ENCODE measurements around the gene CENPT. TPM values are rescaled to one million over a fixed set of nuclear protein-coding genes. Genes with fewer than 3 reads are reported as not detected.
A peak's percentile ranks its signal among the peaks of the same experiment; 100 is the strongest.

Gene CENPT
- total and polyA plus RNA-seq, 10 of the 15 experiments (the other 5 are each of a cell fraction or from before 2014, with no cell fraction given): 1.1 to 45.7 (median 24.5) TPM

- TF ChIP-seq POU2F2 (IDR thresholded peaks at IDR 0.05; ENCODE audit: borderline replicate concordance, low read depth, low read length) (no peak), MLLT1 (IDR thresholded peaks at IDR 0.05) (no peak), SREBF2 (IDR thresholded peaks at IDR 0.05; ENCODE audit: low read length) (no peak), KLF5 (IDR thresholded peaks at IDR 0.05; ENCODE audit: partially characterized antibody) (no peak), STAT3 (IDR thresholded peaks at IDR 0.05; ENCODE audit: low read depth, low read length) (no peak), HCFC1 (IDR thresholded peaks at IDR 0.05; ENCODE audit: low read length) (no peak), EP300 (IDR thresholded peaks at IDR 0.05; ENCODE audit: borderline replicate concordance in 1 of 2, control insufficient read depth in 1 of 2, low read depth in 2 of 2, low read length in 2 of 2) (no peak), ASH2L (IDR thresholded peaks at IDR 0.05; ENCODE audit: borderline replicate concordance, low read depth) (no peak), NRF1 (conservative IDR thresholded peaks at IDR 0.05; ENCODE audit: low read depth, low read length) (no peak), SMAD5 (IDR thresholded peaks at IDR 0.05; ENCODE audit: low read depth) (no peak), ETV6 (conservative IDR thresholded peaks at IDR 0.05 in 1 of 2, IDR thresholded peaks at IDR 0.05 in 1 of 2; ENCODE audit: borderline replicate concordance in 1 of 2, low read depth in 1 of 2) (no peak), NR2C1 (IDR thresholded peaks at IDR 0.05) (no peak), YY1 (IDR thresholded peaks at IDR 0.05; ENCODE audit: low read depth, low read length) (0 out of 2 replicates have a peak, but pooled peaks have one; percentile 29), CEBPB (IDR thresholded peaks at IDR 0.05; ENCODE audit: borderline replicate concordance in 1 of 2, low read depth in 2 of 2, low read length in 2 of 2) (no peak), CHD2 (IDR thresholded peaks at IDR 0.05; ENCODE audit: borderline replicate concordance, low read depth, low read length) (no peak), SUZ12 (IDR thresholded peaks at IDR 0.05; ENCODE audit: unreplicated experiment) (no peak), CREB1 (IDR thresholded peaks at IDR 0.05; ENCODE audit: low read depth) (no peak), CBX3 (IDR thresholded peaks at IDR 0.05; ENCODE audit: borderline replicate concordance, low read depth) (no peak), WRNIP1 (IDR thresholded peaks at IDR 0.05; ENCODE audit: borderline replicate concordance, low read depth, low read length) (no peak)
Measured at GRCh38 chr16:67883872-67884261, 36.4 kb upstream of the CENPT start (continued).

Data from GM12878 (cell line).